CD14-positive monocyte (primary cell): ENCODE measurements around the gene PIKFYVE. TPM values are rescaled to one million over a fixed set of nuclear protein-coding genes. Genes with fewer than 3 reads are reported as not detected.
A peak's percentile ranks its signal among the peaks of the same experiment; 100 is the strongest.

Source experiments
- DNase-seq, 3 donors: peaks; one replicate each; pipeline ENCODE4 v3.0.0-alpha.2; 2011 to 2022
- H2AFZ ChIP-seq: 2 replicates; pipeline ENCODE4 v1.6.0; 2012; ENCODE audit warnings: mild to moderate bottlenecking, low read depth, low read length, inconsistent platforms; ENCODE audit not compliant: insufficient read depth, poor library complexity, severe bottlenecking
- H3K27ac ChIP-seq, 2 donors: 1 replicate in 1 of 2; 2 replicates in 1 of 2; pipeline ENCODE4 v1.5.1; 2012 to 2013; ENCODE audit warnings: low read length in 2 of 2, control low read depth in 1 of 2, inconsistent platforms in 1 of 2, low read depth in 1 of 2, mild to moderate bottlenecking in 1 of 2
- H3K27me3 ChIP-seq, 2 donors: one replicate each; pipeline versions ENCODE4 v1.6.0 to v1.6.1; 2011 to 2013; ENCODE audit warnings: low read length in 2 of 2; ENCODE audit not compliant: control insufficient read depth in 2 of 2, insufficient read depth in 2 of 2
- H3K36me3 ChIP-seq, 2 donors: replicated peaks in 1 of 2; 1 replicate in 1 of 2; 2 replicates in 1 of 2; pipeline versions ENCODE4 v1.5.1 to v1.6.1; 2012 to 2013; ENCODE audit warnings: low read length in 2 of 2, control low read depth in 1 of 2, inconsistent platforms in 1 of 2, mild to moderate bottlenecking in 1 of 2; ENCODE audit not compliant: insufficient read depth in 2 of 2, control insufficient read depth in 1 of 2
- H3K4me1 ChIP-seq, 2 donors: 1 replicate in 1 of 2; 2 replicates in 1 of 2; pipeline versions ENCODE4 v1.5.1 to v1.6.1; 2012 to 2013; ENCODE audit warnings: low read length in 2 of 2, control low read depth in 1 of 2, inconsistent platforms in 1 of 2, mild to moderate bottlenecking in 1 of 2, moderate library complexity in 1 of 2; ENCODE audit not compliant: insufficient read depth in 2 of 2, control insufficient read depth in 1 of 2
- H3K4me2 ChIP-seq: replicated peaks from 2 replicates; pipeline ENCODE3; 2012; ENCODE audit warnings: low read length, moderate library complexity, mild to moderate bottlenecking; ENCODE audit not compliant: poor library complexity, severe bottlenecking; ENCODE audit errors: extremely low read depth
- H3K4me3 ChIP-seq, 3 experiments: fragments of 200-600 bp in 1 of 3; sonication (generic) in 1 of 3; replicated peaks in 1 of 3; 1 replicate in 2 of 3; 2 replicates in 1 of 3; pipeline ENCODE4 v1.5.1; 2011 to 2013; ENCODE audit warnings: low read length in 3 of 3, mild to moderate bottlenecking in 3 of 3, control low read depth in 2 of 3, low read depth in 2 of 3, inconsistent platforms in 1 of 3, moderate library complexity in 1 of 3
- H3K79me2 ChIP-seq: 2 replicates; pipeline ENCODE4 v1.6.0; 2012; ENCODE audit warnings: mild to moderate bottlenecking, control low read depth, inconsistent platforms, low read length, moderate library complexity; ENCODE audit not compliant: insufficient read depth
- H3K9ac ChIP-seq: 2 replicates; pipeline ENCODE4 v1.6.0; 2017; ENCODE audit warnings: low read length, mild to moderate bottlenecking; ENCODE audit not compliant: insufficient read depth, poor library complexity, severe bottlenecking
- H3K9me3 ChIP-seq, 2 donors: replicated peaks in 1 of 2; 1 replicate in 1 of 2; 2 replicates in 1 of 2; pipeline versions ENCODE4 v1.5.1 to v1.6.1; 2012 to 2013; ENCODE audit warnings: low read length in 2 of 2, control low read depth in 1 of 2; ENCODE audit not compliant: control insufficient read depth in 1 of 2, insufficient read depth in 1 of 2
- H4K20me1 ChIP-seq: 2 replicates; pipeline ENCODE4 v1.6.0; 2012; ENCODE audit warnings: mild to moderate bottlenecking, low read length, control low read depth, moderate library complexity; ENCODE audit not compliant: insufficient read depth
- H3K27ac Mint-ChIP-seq, 7 donors: one replicate each; pipeline ENCODE4 v1.8.0; 2020; ENCODE audit warnings: mild to moderate bottlenecking in 7 of 7, mixed read lengths in 7 of 7, moderate library complexity in 6 of 7, inconsistent platforms in 2 of 7
- H3K27me3 Mint-ChIP-seq, 3 donors: one replicate each; pipeline ENCODE4 v1.8.0; 2021 to 2022; ENCODE audit warnings: low read depth in 3 of 3, mild to moderate bottlenecking in 3 of 3, mixed read lengths in 3 of 3, moderate library complexity in 3 of 3, inconsistent platforms in 1 of 3
- H3K36me3 Mint-ChIP-seq, 2 donors: one replicate each; pipeline ENCODE4 v1.8.0; 2020; ENCODE audit warnings: mixed read lengths in 2 of 2, inconsistent platforms in 1 of 2, mild to moderate bottlenecking in 1 of 2
- H3K4me1 Mint-ChIP-seq: one replicate; pipeline ENCODE4 v1.8.0; 2020; ENCODE audit warnings: mild to moderate bottlenecking, mixed read lengths
- H3K4me3 Mint-ChIP-seq, 2 donors: one replicate each; pipeline ENCODE4 v1.8.0; 2020; ENCODE audit warnings: mild to moderate bottlenecking in 2 of 2, mixed read lengths in 2 of 2, moderate library complexity in 1 of 2
- H3K9me3 Mint-ChIP-seq, 7 donors: one replicate each; pipeline ENCODE4 v1.8.0; 2020 to 2022; ENCODE audit warnings: mixed read lengths in 7 of 7, mild to moderate bottlenecking in 6 of 7, moderate library complexity in 6 of 7, inconsistent platforms in 2 of 7
- WGBS: methylation state at CpG from one replicate; pipeline ENCODE4 v1.1.5; 2013; ENCODE audit warnings: missing lambda C conversion rate; ENCODE audit not compliant: insufficient coverage; 5-methylcytosine and 5-hydroxymethylcytosine counted together
- intact Hi-C, 2 donors: fragments of 100-400 bp; cut with micrococcal nuclease; formaldehyde crosslinking; loops; one replicate each; pipeline versions ENCODE4 v1.15.0 to v1.15.1; 2023
- polyA plus RNA-seq, 3 donors: library from polyadenylated mRNA; depleted of rRNA in 1 of 3; unstranded in 2 of 3; stranded (reverse) in 1 of 3; fragments of 300-500 nt in 2 of 3; fragments of >200 nt in 1 of 3; fragmentation: Illumina TruSeq in 2 of 3; gene quantifications; 1 replicate in 2 of 3; 2 replicates in 1 of 3; pipeline ENCODE4 v1.2.3, GENCODE V29; 2012 to 2021
- TF ChIP-seq, protein P1 (sequence below): fragments of 200-600 bp; IDR thresholded peaks from one replicate; pipeline ENCODE4 v1.8.0; 2022; ENCODE audit warnings: antibody characterized with exemption, mild to moderate bottlenecking

The PIKFYVE gene
- polyA plus RNA-seq, 3 donors = 3.5 to 17.6 (median 6.2) TPM

DNA sequence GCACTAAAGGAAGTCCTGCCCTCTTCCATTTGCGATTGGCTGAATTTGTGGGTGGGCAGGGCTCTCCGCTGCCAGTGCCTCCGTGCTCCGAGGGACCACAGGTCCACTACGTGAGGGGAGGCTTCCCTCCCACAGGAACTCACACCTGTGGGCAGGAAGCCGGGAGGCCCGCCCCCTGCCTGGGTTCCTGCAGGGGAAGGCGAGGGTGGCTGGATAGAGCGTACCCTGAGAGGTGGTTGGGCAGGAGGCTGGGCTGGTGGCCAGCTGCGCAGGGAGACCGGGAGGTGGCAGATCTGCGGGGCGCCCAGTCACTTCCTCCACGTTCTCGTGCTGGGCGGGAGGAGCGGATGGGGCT, 93.6 kb downstream of the PIKFYVE start:
- H3K9me3 ChIP-seq = peaks cover 0 to 16% of the 10 kb centered on the region in 2 donors
- no peak overlapping the region for H3K9ac ChIP-seq
- H2AFZ ChIP-seq = no peak overlapping the region
- peak; percentile 12 to 34 (median 14) for DNase-seq
- no peaks in the 10 kb centered on the region for H3K79me2 ChIP-seq
- 55% methylated on average over 10 of the region's 17 CpGs for WGBS
- peak overlapping the region in 4 of 7 donors; percentile 24 to 43 (median 35) for H3K27ac Mint-ChIP-seq
- H3K36me3 ChIP-seq = peaks cover 29 to 44% of the 10 kb centered on the region in 2 donors
- peaks cover 2% of the 10 kb centered on the region for H3K4me1 Mint-ChIP-seq
- peak overlapping the region; percentile 40 to 65 (median 57) for H3K4me3 ChIP-seq
- intact Hi-C loops = no loop called here
- H3K27me3 ChIP-seq = no peaks in the 10 kb centered on the region
- H3K36me3 Mint-ChIP-seq = peaks cover 25 to 37% of the 10 kb centered on the region in 2 donors
- H3K9me3 Mint-ChIP-seq = peaks cover 0 to 16% (median 11%) of the 10 kb centered on the region in 7 donors
- peaks cover 0 to 2% (median 0%) of the 10 kb centered on the region in 3 donors for H3K27me3 Mint-ChIP-seq
- peak overlapping the region; percentile 38 for H3K4me2 ChIP-seq
- H3K4me1 ChIP-seq = no peaks in the 10 kb centered on the region
- TF ChIP-seq, protein P1, sequence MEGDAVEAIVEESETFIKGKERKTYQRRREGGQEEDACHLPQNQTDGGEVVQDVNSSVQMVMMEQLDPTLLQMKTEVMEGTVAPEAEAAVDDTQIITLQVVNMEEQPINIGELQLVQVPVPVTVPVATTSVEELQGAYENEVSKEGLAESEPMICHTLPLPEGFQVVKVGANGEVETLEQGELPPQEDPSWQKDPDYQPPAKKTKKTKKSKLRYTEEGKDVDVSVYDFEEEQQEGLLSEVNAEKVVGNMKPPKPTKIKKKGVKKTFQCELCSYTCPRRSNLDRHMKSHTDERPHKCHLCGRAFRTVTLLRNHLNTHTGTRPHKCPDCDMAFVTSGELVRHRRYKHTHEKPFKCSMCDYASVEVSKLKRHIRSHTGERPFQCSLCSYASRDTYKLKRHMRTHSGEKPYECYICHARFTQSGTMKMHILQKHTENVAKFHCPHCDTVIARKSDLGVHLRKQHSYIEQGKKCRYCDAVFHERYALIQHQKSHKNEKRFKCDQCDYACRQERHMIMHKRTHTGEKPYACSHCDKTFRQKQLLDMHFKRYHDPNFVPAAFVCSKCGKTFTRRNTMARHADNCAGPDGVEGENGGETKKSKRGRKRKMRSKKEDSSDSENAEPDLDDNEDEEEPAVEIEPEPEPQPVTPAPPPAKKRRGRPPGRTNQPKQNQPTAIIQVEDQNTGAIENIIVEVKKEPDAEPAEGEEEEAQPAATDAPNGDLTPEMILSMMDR = no peak
- H3K4me3 Mint-ChIP-seq = peak overlapping the region; percentile 80 to 86
- no peaks in the 10 kb centered on the region for H4K20me1 ChIP-seq
- H3K27ac ChIP-seq = peak overlapping the region in 1 of 2 donors; percentile 18

DNA sequence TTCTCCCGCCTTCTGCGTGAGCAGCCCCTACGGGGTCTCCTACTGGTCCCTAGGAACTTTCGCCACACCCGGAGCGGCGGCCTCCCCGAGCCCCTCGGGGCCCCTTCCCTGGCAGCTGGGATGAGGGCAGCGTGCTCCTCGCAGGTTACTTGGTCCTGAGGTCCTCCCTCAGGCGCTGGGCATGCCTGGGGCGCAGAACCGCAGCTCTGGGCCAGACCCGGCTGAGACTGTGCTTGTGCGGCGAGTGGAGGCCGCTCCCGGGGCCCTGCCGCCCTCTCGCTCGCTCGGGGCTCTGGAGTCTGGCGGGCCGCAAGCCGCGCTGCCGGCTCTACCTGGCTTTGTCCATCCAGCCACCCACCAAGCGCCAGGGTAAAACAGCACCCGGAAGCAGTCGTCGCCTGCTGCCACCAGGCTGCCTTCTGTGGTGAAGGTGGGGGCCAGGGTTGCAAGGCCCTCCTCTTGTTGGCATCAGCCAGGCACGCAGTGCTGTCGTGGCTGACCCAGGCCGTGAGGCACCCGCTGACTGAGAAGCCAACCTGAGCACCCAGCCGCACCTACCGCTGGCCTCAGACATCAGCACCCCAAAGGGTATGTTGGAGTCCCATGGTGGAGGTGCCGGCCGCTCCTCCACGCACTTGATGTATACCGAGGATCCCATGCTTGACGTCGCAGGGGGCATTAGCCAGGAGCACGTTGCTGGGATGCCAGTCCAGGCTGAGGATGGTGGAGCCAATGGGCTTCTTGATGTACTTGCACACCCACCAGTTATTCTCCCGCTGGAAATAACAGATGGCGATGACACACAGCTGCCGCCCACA, 94.4 kb downstream of the PIKFYVE start:
- H3K4me3 Mint-ChIP-seq = no peak overlapping the region
- intact Hi-C loops = no loop called here

More for the DNA sequence above, 94.4 kb downstream of the PIKFYVE start:
- Histone ChIP-seq H3K4me1 (no peaks in the 10 kb centered on the region), H3K9ac (no peak overlapping the region), H3K4me3 (no peak overlapping the region), H2AFZ (no peak overlapping the region), H3K27ac (no peak overlapping the region), H3K79me2 (no peaks in the 10 kb centered on the region), H3K27me3 (no peaks in the 10 kb centered on the region), H4K20me1 (no peaks in the 10 kb centered on the region), H3K36me3 (peaks cover 21 to 35% of the 10 kb centered on the region in 2 donors), H3K9me3 (peaks cover 0 to 16% of the 10 kb centered on the region in 2 donors), H3K4me2 (no peak overlapping the region)
- TF ChIP-seq, protein P1 = no peak
- H3K27me3 Mint-ChIP-seq = peaks cover 0 to 3% (median 2%) of the 10 kb centered on the region in 3 donors
- no peak overlapping the region for H3K27ac Mint-ChIP-seq
- peak in 1 of 3 donors; percentile 4 for DNase-seq
- 94% methylated on average over 47 of the region's 48 CpGs for WGBS
- no peaks in the 10 kb centered on the region for H3K4me1 Mint-ChIP-seq
- H3K9me3 Mint-ChIP-seq = peaks cover 7 to 21% (median 14%) of the 10 kb centered on the region in 7 donors
- H3K36me3 Mint-ChIP-seq = peaks cover 20 to 28% of the 10 kb centered on the region in 2 donors
